ENCODE measurements around the gene CST8. TPM values are rescaled to one million over a fixed set of nuclear protein-coding genes. Genes with fewer than 3 reads are reported as not detected.

CST8 gene
- total and polyA plus RNA-seq, 2 donors (not counting 1 experiment from before 2014, with no cell fraction given) = not detected

- H3K79me2 ChIP-seq (ENCODE audit: control insufficient read depth, insufficient read depth, low read length) = no peaks in the 10 kb centered on the region
- no peak overlapping the region for H3K4me3 ChIP-seq (ENCODE audit: control extremely low read depth in 1 of 5, extremely low read depth in 1 of 5, insufficient read depth in 1 of 5, low read depth in 2 of 5, low read length in 4 of 5)
- Mint-ChIP-seq H3K27me3 (peaks cover 8% of the 10 kb centered on the region), H3K4me3 (no peak overlapping the region), H3K9me3 (ENCODE audit: insufficient read depth) (no peaks in the 10 kb centered on the region), H3K4me1 (peaks cover 1% of the 10 kb centered on the region), H3K27ac (no peak overlapping the region)
- ATAC-seq (ENCODE audit: low read depth) = no peak
- intact Hi-C loops (cut with micrococcal nuclease) = no loop called here
- H3K9ac ChIP-seq (ENCODE audit: low read length) = no peak overlapping the region
- CTCF ChIA-PET = no interaction called here
- no peaks in the 10 kb centered on the region for H4K20me1 ChIP-seq (ENCODE audit: control insufficient read depth, insufficient read depth, low read length, poor library complexity, severe bottlenecking)
- no peaks in the 10 kb centered on the region for H3K27me3 ChIP-seq (replicated peaks in 1 of 4; ENCODE audit: control extremely low read depth in 1 of 4, control insufficient read depth in 3 of 4, insufficient read depth in 4 of 4, low read length in 3 of 4)
- no peaks in the 10 kb centered on the region for H3K36me3 ChIP-seq (replicated peaks in 1 of 2; ENCODE audit: control extremely low read depth in 1 of 2, control insufficient read depth in 1 of 2, extremely low read depth in 1 of 2, insufficient read depth in 2 of 2, low read length in 1 of 2)
- 67% methylated on average over 1 of the region's 4 CpGs for WGBS (ENCODE audit: insufficient coverage)
- H3K27ac ChIP-seq (ENCODE audit: low read length in 2 of 2) = no peak overlapping the region
- TF ChIP-seq CTCF (IDR thresholded peaks at IDR 0.05) (no peak), EZH2 (IDR thresholded peaks at IDR 0.05; ENCODE audit: borderline replicate concordance, insufficient read depth, low read depth, low read length, poor library complexity, severe bottlenecking) (no peak)
- DNase-seq = no peak
- peaks cover 0 to 2% of the 10 kb centered on the region in 2 donors for H3K4me1 ChIP-seq (ENCODE audit: control insufficient read depth in 2 of 2, insufficient read depth in 2 of 2, low read length in 2 of 2)
- H3K4me2 ChIP-seq (replicated peaks; ENCODE audit: low read depth, low read length, poor library complexity, severe bottlenecking) = no peak overlapping the region
- no peak overlapping the region for H2AFZ ChIP-seq (ENCODE audit: insufficient read depth, low read depth, low read length, poor library complexity, severe bottlenecking)
- POLR2A ChIA-PET = no interaction called here
- H3K9me3 ChIP-seq (ENCODE audit: control extremely low read depth in 1 of 3, control insufficient read depth in 2 of 3, insufficient read depth in 1 of 3, low read length in 2 of 3) = no peaks in the 10 kb centered on the region
Measured at GRCh38 chr20:23479043-23479442, 11.9 kb upstream of the CST8 start.

- H3K9me3 ChIP-seq (ENCODE audit: control extremely low read depth in 1 of 3, control insufficient read depth in 2 of 3, insufficient read depth in 1 of 3, low read length in 2 of 3) = no peaks in the 10 kb centered on the region
- H3K4me1 Mint-ChIP-seq = peaks cover 5% of the 10 kb centered on the region
- CTCF ChIA-PET = no interaction called here
Measured at GRCh38 chr20:23482138-23482537, 8.8 kb upstream of the CST8 start.

More at GRCh38 chr20:23482138-23482537, 8.8 kb upstream of the CST8 start:
- Mint-ChIP-seq H3K9me3 (ENCODE audit: insufficient read depth) (no peaks in the 10 kb centered on the region), H3K4me3 (no peak overlapping the region), H3K27ac (no peak overlapping the region), H3K27me3 (peaks cover 8% of the 10 kb centered on the region)
- Histone ChIP-seq H3K4me3 (ENCODE audit: control extremely low read depth in 1 of 5, extremely low read depth in 1 of 5, insufficient read depth in 1 of 5, low read depth in 2 of 5, low read length in 4 of 5) (no peak overlapping the region), H3K4me2 (replicated peaks; ENCODE audit: low read depth, low read length, poor library complexity, severe bottlenecking) (no peak overlapping the region), H3K27ac (ENCODE audit: low read length in 2 of 2) (no peak overlapping the region), H2AFZ (ENCODE audit: insufficient read depth, low read depth, low read length, poor library complexity, severe bottlenecking) (no peak overlapping the region), H3K36me3 (replicated peaks in 1 of 2; ENCODE audit: control extremely low read depth in 1 of 2, control insufficient read depth in 1 of 2, extremely low read depth in 1 of 2, insufficient read depth in 2 of 2, low read length in 1 of 2) (no peaks in the 10 kb centered on the region), H3K9ac (ENCODE audit: low read length) (no peak overlapping the region), H3K79me2 (ENCODE audit: control insufficient read depth, insufficient read depth, low read length) (no peaks in the 10 kb centered on the region), H3K27me3 (replicated peaks in 1 of 4; ENCODE audit: control extremely low read depth in 1 of 4, control insufficient read depth in 3 of 4, insufficient read depth in 4 of 4, low read length in 3 of 4) (no peaks in the 10 kb centered on the region), H3K4me1 (ENCODE audit: control insufficient read depth in 2 of 2, insufficient read depth in 2 of 2, low read length in 2 of 2) (peaks cover 0 to 8% of the 10 kb centered on the region in 2 donors), H4K20me1 (ENCODE audit: control insufficient read depth, insufficient read depth, low read length, poor library complexity, severe bottlenecking) (no peaks in the 10 kb centered on the region)
- WGBS (ENCODE audit: insufficient coverage) = 83% methylated on average over 1 of the region's 2 CpGs
- DNase-seq = no peak
- no peak for ATAC-seq (ENCODE audit: low read depth)
- POLR2A ChIA-PET = no interaction called here
- intact Hi-C loops (cut with micrococcal nuclease) = no loop called here
- TF ChIP-seq CTCF (IDR thresholded peaks at IDR 0.05) = no peak
- TF ChIP-seq EZH2 (IDR thresholded peaks at IDR 0.05; ENCODE audit: borderline replicate concordance, insufficient read depth, low read depth, low read length, poor library complexity, severe bottlenecking) = no peak

Measured in B cell (primary cell).